ENCODE measurements around the gene SLX4IP. TPM values are rescaled to one million over a fixed set of nuclear protein-coding genes. Genes with fewer than 3 reads are reported as not detected.

Gene SLX4IP
- total and polyA plus RNA-seq, 2 of the 13 experiments (the other 11 are each of a cell fraction or from before 2014, with no cell fraction given) = 3.6 to 7.3 TPM

DNA sequence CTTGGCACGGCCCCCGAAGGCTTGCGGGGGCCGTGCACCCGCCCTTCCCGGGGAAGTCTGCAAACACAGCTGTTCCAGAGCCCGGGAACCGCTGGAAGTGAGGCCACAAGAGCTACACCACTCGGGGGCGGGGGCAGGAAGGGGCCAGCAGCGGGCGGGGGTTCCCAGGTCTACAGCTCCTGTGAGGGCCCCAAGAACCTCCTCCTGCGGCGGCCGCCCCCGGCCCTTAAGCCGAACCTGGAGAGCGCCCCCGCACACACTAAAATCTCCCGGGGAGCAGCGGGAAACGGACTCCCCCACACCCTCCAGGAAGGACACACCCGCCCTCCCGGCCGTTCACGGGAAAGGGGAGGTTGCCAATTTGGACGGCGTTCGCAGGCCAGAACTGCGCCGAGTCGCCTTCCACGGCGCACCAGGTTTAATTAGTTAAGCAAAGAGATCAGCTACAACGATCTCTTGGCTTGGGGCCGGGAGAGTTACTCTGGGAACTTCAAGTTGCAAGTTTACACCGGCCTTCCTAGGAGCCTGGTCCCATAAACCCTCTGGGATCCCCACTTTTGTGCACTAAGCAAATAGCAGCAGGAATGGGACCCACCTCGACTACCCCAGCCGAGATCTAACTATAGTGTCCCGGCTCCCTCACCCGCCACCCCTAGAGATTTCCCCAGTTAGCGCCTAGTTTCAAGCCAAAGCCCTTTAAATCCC, 237.0 kb downstream of the SLX4IP start (continued):
- TF ChIP-seq SOX6 (IDR thresholded peaks at IDR 0.05) (no peak), SOX6 (CRISPR knock-in tag; IDR thresholded peaks at IDR 0.05) (peak; percentile 4), EZH2 (conservative IDR thresholded peaks at IDR 0.05; ENCODE audit: low read depth, low read length) (no peak), NAIF1 (CRISPR knock-in tag; IDR thresholded peaks at IDR 0.05; ENCODE audit: borderline replicate concordance) (no peak), SIN3A (IDR thresholded peaks at IDR 0.05; ENCODE audit: borderline replicate concordance, low read depth, low read length) (peak; percentile 83; the same call in 1 of the 2 replicates), NR2C2 (CRISPR knock-in tag; IDR thresholded peaks at IDR 0.05; ENCODE audit: borderline replicate concordance) (no peak), ZFP41 (CRISPR knock-in tag; IDR thresholded peaks at IDR 0.05; ENCODE audit: borderline replicate concordance) (no peak), NR1H2 (CRISPR knock-in tag; IDR thresholded peaks at IDR 0.05; ENCODE audit: borderline replicate concordance, low read depth) (no peak)
- TF ChIP-seq, protein P1, sequence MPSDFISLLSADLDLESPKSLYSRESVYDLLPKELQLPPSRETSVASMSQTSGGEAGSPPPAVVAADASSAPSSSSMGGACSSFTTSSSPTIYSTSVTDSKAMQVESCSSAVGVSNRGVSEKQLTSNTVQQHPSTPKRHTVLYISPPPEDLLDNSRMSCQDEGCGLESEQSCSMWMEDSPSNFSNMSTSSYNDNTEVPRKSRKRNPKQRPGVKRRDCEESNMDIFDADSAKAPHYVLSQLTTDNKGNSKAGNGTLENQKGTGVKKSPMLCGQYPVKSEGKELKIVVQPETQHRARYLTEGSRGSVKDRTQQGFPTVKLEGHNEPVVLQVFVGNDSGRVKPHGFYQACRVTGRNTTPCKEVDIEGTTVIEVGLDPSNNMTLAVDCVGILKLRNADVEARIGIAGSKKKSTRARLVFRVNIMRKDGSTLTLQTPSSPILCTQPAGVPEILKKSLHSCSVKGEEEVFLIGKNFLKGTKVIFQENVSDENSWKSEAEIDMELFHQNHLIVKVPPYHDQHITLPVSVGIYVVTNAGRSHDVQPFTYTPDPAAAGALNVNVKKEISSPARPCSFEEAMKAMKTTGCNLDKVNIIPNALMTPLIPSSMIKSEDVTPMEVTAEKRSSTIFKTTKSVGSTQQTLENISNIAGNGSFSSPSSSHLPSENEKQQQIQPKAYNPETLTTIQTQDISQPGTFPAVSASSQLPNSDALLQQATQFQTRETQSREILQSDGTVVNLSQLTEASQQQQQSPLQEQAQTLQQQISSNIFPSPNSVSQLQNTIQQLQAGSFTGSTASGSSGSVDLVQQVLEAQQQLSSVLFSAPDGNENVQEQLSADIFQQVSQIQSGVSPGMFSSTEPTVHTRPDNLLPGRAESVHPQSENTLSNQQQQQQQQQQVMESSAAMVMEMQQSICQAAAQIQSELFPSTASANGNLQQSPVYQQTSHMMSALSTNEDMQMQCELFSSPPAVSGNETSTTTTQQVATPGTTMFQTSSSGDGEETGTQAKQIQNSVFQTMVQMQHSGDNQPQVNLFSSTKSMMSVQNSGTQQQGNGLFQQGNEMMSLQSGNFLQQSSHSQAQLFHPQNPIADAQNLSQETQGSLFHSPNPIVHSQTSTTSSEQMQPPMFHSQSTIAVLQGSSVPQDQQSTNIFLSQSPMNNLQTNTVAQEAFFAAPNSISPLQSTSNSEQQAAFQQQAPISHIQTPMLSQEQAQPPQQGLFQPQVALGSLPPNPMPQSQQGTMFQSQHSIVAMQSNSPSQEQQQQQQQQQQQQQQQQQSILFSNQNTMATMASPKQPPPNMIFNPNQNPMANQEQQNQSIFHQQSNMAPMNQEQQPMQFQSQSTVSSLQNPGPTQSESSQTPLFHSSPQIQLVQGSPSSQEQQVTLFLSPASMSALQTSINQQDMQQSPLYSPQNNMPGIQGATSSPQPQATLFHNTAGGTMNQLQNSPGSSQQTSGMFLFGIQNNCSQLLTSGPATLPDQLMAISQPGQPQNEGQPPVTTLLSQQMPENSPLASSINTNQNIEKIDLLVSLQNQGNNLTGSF (CRISPR knock-in tag; IDR thresholded peaks at IDR 0.05) = no peak
- TF ChIP-seq, protein P2, sequence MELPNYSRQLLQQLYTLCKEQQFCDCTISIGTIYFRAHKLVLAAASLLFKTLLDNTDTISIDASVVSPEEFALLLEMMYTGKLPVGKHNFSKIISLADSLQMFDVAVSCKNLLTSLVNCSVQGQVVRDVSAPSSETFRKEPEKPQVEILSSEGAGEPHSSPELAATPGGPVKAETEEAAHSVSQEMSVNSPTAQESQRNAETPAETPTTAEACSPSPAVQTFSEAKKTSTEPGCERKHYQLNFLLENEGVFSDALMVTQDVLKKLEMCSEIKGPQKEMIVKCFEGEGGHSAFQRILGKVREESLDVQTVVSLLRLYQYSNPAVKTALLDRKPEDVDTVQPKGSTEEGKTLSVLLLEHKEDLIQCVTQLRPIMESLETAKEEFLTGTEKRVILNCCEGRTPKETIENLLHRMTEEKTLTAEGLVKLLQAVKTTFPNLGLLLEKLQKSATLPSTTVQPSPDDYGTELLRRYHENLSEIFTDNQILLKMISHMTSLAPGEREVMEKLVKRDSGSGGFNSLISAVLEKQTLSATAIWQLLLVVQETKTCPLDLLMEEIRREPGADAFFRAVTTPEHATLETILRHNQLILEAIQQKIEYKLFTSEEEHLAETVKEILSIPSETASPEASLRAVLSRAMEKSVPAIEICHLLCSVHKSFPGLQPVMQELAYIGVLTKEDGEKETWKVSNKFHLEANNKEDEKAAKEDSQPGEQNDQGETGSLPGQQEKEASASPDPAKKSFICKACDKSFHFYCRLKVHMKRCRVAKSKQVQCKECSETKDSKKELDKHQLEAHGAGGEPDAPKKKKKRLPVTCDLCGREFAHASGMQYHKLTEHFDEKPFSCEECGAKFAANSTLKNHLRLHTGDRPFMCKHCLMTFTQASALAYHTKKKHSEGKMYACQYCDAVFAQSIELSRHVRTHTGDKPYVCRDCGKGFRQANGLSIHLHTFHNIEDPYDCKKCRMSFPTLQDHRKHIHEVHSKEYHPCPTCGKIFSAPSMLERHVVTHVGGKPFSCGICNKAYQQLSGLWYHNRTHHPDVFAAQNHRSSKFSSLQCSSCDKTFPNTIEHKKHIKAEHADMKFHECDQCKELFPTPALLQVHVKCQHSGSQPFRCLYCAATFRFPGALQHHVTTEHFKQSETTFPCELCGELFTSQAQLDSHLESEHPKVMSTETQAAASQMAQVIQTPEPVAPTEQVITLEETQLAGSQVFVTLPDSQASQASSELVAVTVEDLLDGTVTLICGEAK (IDR thresholded peaks at IDR 0.05) = no peak
- TF ChIP-seq, protein P2 (CRISPR knock-in tag; IDR thresholded peaks at IDR 0.05) = no peak
- TF ChIP-seq, protein P3, sequence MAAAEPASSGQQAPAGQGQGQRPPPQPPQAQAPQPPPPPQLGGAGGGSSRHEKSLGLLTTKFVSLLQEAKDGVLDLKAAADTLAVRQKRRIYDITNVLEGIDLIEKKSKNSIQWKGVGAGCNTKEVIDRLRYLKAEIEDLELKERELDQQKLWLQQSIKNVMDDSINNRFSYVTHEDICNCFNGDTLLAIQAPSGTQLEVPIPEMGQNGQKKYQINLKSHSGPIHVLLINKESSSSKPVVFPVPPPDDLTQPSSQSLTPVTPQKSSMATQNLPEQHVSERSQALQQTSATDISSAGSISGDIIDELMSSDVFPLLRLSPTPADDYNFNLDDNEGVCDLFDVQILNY (CRISPR knock-in tag; conservative IDR thresholded peaks at IDR 0.05) = no peak; the same call in 1 of the 2 replicates
- TF ChIP-seq, protein P4, sequence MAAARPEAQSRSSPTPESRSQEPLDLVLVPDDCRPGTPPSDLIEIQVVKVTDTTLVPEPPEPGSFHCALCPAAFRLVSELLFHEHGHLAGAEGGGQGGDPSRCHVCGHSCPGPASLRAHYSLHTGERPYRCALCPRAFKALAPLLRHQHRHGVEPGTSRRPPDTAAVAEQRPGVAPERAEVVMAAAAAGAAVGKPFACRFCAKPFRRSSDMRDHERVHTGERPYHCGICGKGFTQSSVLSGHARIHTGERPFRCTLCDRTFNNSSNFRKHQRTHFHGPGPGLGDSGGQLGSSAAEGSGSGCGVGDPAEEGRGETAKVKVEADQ (CRISPR knock-in tag; IDR thresholded peaks at IDR 0.05; ENCODE audit: borderline replicate concordance) = no peak
